SIG-M5 treated with dmso at 0.1 percent for 504 hours (cell line): Measurements from ENCODE around the gene ASTN2.

Experiments
- DNase-seq: peaks from one replicate; lab custom pipeline; 2025; ENCODE audit not compliant: unreplicated experiment; lab: John Stamatoyannopoulos, UW

Gene ASTN2

GRCh38 chr9:116411506-116411905 is 1003.4 kb downstream of the ASTN2 start:
- no peak for DNase-seq

DNA sequence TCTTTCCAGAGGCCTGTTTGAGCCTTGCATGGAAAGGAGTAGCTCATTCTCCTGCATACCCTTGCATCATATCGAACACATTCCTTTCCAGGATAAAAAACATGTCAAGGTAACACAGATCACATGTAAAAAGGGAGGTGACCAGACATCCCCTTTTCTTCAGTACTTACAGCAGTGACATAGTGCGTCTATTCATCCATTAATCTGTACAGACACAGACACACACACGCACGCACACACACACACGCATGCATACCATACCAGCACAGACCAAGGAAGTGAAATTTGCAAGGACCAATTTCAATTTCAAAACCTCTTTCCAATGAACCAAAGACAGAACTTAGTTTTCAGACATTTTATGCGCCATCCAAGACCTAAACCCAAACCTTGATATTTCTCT is 1005.2 kb downstream of the ASTN2 start:
- no peak for DNase-seq

GRCh38 chr9:116409129-116409528 is 1005.7 kb downstream of the ASTN2 start:
- no peak for DNase-seq

- DNase-seq: no peak
Observed at GRCh38 chr9:116406469-116406868, 1008.4 kb downstream of the ASTN2 start.

DNA sequence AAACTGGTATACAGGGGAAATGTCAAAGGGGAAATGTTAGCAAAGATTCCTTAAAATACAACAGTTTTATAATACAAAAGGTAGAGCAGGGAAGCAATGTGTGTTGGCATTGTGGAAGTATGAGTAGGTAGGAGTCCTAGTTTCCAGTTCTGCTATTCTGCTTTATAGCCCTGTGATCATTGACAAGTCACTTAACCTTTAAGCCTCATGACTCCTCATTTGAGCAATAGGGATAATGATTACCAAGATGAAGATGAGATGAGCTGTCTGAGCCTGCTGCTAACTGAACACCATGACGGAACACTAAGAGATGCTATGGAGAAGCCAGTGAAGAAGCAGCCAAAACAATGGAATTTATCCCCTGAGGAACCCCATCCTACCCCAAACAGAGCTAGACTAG is 1009.5 kb downstream of the ASTN2 start:
- no peak for DNase-seq

DNA sequence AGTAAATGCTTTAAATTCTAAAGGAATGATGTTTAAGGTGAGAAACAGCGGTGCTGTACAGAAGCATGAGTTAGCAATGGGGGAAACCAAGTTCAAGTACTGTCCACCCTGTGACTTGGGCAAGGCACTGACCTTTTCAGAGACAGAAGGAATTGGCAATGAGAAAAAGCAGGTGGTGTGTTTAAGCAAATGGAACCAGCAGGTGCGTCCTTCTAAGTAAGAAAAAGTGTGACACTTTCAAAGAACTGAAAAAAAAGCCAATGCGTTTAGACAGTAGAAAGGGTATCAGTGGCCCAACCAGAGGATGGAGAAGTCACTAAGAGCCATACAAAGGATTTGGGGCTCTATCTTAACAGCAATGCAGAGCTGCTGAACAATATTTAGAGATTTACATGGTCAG is 1010.6 kb downstream of the ASTN2 start:
- no peak for DNase-seq

GRCh38 chr9:116403171-116403570 is 1011.7 kb downstream of the ASTN2 start:
- no peak for DNase-seq

- no peak for DNase-seq
Observed at GRCh38 chr9:116395699-116396037, 1019.2 kb downstream of the ASTN2 start.

DNA sequence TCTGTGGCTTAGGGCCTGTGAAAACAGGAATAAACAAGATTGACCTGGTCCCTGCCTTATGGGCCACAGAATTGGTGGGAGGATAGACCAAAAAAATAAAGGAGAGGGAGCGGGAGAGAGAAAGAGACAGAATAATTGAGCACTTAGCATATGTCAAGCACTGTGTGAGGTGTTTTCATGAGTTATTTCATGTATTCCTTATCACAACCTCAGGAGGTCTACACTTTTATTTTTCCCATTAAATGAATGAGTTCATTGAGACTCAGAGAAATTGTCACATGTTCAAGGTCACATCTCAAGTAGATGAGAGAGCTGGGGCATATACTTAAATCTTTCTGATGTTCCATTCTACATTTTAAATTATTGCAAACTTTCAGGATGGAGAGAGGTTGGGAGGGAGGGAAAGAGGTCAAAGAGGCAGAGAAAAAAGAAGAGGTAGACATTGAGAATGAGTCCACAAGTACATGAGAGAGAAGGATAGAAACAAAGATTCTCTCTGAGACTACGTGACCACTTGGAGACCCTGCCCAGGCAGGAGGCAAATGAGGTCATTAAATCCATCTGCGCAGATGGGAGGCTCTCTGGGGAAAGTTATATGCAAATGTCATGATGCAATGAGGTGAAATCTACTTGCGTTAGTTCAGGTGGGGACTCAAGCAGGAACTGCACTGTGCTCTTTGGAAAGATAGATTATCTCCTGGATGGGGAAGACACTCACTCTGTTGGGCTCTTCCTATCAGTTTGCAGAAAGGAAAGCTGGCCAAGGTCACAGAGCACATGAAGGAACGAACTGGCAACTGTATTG is 1019.8 kb downstream of the ASTN2 start:
- no peak for DNase-seq

DNA sequence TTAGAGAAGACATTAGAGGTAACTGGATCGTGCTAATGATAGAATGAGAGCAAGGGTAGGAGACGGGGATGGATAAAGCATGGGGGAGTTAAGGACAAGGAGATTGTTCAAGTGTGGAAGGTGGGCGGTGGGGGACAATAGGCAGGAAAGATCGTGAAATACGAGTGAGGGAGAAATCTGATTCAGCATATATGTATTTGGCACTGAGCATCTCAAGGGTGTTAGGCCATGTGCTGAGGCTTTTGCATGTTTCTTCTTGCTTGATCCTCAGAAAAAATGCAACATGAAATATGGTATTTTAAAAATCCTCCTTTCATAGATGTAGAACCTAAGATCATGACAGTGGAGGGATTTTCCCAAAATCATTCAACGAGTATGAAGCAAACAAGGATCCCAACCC is 1020.8 kb downstream of the ASTN2 start:
- DNase-seq: no peak

DNA sequence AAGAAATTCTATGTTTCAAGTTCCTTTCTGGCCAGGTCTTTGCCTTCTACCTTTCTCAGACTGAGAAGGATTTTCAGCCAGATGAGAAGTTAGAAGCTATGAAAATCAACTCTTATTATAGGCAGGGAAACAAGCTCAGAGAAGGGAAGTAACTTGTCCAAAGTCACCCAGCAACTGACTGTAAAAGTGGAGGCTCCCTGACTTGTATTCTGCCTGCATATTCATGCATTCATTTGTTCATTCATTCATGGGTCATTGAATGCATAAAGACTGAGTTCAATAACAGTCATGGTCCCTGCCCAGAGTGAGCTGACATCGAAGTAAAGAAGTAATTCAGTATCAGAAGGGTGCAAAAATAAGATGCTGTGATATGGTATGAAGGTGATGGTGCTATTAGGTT is 1021.7 kb downstream of the ASTN2 start:
- DNase-seq: no peak

GRCh38 chr9:116391306-116391900 is 1023.5 kb downstream of the ASTN2 start:
- DNase-seq: no peak

DNA sequence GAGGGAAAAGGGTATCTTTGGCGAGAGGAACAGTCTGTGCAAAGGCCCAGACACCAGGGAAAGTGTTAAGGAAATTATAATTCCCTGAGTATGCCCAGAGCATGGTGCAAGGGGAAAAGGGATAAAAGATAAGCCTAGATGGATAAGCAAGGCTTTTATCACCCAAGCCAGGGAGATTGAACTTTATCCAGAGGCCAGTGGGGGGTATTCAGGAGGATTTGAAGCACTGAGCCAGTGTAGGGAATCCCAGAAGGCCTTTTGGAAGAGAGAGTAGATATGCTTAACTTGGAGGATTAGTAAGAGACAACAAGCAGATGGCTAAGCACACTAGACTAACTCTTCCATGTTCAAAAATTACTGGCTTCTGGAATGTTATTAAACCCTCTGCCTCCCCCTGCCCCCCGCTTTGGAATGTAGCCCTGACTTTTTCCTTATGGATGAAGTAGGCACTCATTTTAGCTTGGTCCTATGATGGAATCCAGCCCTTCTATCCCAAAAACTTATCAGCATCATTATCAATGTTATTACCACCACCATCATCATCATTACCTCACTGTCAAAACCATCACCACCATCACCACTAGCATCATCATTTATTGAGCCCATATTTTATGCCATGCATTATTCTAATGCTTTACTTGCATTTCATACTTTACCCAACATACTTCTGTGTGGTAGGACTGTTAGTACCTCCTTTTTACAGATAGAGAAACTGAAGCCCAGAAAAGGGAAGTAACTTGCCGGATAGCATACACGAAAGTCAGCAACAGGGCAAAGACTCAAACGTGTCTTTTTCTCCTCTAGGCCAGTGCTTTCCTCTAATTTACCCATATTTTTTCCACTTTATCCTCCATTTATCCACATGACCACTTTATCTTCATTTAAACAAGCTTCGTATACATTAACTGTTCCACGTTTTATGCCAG is 1024.3 kb downstream of the ASTN2 start:
- no peak for DNase-seq

DNA sequence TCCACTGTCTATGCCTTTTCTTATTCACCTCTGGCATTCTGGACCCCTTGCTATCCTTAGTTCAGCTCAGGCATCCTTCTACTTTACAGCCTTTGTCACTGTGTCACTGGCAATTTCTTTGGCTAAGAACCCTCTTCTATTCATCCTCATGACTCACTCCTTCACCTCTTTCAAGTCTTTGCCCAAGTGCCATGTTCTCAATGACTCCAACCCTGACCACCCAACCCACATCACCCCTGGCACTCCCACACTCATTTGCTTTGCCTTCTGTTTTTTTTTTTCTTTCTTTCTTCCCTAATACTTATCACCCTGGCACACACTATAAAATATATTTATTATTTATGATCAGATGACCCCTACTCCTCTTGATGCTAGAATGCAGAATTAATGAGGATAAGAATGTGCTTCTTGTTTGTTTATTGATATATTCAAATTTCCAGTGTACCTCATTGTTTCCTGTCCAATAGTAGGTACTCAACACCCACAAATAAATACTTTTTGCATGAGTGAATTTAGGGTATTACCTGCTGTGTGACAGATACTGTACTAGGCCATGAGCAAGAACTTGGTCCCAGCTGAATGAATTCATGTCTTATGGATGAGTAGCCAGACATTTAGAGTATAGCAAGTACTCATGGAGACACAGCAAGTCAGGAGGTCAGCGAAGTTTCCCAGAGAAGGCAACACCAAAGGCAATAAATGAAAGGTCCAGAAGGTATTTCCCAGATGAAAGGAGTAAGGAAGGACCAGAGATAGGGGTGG is 1025.1 kb downstream of the ASTN2 start:
- no peak for DNase-seq

- DNase-seq: no peak
Observed at GRCh38 chr9:116387934-116388698, 1026.7 kb downstream of the ASTN2 start.

DNA sequence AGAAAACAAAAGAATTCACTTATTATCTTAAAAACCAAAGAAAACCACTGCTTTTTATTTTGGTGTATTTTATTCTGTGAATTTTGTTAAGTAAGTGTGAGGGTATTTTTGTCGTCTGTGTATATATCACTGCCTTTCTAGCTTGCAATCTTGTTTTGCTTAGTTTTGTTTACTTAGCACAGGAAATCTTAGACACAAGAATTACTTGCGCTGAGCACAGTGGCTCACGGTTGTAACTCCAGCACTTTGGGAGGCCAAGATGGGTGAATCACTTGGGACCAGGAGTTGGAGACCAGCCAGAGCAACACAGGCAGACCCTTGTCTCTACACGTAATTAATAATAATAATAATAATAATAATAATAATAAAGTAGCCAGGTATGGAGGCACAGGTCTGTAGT is 1030.9 kb downstream of the ASTN2 start:
- no peak for DNase-seq

- DNase-seq: no peak
Observed at GRCh38 chr9:116383133-116383532, 1031.7 kb downstream of the ASTN2 start.

DNA sequence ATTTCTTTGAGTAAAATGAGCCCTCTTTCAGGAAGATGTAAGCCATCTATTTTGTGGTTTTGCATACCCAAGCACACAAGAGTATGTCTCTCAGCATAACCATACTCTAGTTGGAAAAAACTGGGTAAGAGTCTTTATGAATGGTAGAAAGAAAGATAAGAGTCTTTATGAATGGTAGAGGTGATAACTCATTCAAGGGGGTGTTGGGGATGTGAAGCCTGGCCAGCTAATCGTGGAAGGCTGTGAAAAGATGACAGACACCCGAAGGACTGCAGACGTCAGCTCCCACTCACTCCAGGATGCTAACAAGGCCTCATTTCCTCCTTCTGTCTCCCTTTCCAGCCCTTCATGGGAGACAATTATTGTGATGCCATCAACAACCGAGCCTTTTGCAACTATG is 1032.8 kb downstream of the ASTN2 start:
- no peak for DNase-seq

DNA sequence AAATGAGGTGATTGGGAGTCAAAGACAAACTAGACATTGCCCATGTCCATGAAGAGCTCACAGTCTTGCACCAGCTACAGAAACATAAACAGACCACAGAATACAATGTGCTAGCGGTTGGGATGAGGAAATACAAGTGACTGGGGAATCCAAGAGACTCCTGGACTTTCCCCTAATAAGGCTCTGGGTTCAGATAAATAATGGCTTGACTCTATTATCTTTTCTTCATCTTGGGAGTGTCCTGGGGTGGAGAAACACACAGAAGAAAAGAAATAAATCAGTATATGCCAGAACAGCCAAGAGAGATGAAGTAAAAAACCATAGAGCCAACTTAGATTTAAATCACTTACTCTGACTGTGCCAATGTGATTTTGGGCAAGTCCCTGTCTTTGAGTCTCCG is 1033.5 kb downstream of the ASTN2 start:
- DNase-seq: no peak

DNA sequence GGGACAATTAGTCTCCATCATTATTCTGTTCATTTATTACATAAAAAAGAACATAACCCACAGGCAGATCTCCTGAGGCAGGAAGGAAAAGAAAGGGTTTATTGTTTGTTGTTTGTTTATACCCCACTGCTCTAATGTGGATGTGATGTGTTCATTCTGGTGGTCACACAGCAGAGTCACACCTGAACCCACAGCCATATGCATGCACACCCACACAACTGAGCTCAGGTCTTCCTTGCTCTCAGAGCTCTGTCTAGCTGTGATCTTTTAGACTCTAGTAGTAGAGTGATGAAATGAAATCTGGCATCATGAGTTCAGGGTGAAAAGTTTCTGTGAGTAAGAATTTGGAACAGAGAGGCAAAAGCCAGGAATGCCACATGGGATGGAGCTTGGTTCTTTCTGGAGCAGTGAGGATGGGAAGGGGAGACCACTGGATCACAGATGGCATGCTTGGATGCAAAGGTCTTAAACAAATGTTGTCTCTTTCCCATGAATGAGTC is 1034.3 kb downstream of the ASTN2 start:
- no peak for DNase-seq
